GM18505 (cell line): ENCODE measurements around the gene FLACC1.

Source experiments
- ATAC-seq: cut with Tn5 transposase; IDR thresholded peaks from one replicate; pipeline ENCODE4 v1.9.1; 2021; ENCODE audit not compliant: unreplicated experiment
- POLR2A ChIP-seq: IDR thresholded peaks from 4 replicates; pipeline ENCODE4 v1.6.1; 2011; ENCODE audit warnings: borderline replicate concordance; ENCODE audit not compliant: insufficient read depth, insufficient read length; ENCODE audit errors: extremely low read depth

The FLACC1 gene

GRCh38 chr2:201263779-201264178, 93.4 kb downstream of the FLACC1 start:
- ATAC-seq = no peak
- no peak for TF ChIP-seq POLR2A

- TF ChIP-seq POLR2A = no peak
- ATAC-seq = no peak
Measured at GRCh38 chr2:201262718-201263117, 94.4 kb downstream of the FLACC1 start.

DNA sequence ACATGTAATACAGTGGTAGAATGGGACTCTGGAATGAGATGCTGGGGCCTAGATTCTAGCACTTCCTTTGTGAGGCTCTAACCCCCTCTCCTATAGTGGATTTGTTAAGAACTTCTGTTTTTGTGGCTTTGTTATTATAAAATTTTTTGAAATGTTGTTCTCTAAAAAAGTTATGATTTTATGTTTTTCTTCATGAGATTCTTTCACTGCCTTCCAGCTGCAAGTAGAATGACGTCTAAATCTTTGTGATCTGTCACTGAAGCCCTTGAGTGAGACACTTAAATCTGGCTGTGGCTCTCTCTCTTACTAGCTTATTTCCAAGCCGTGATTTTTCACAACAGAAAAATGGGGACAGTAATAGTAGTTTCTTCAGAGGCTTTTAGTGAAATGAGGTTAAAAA, 95.2 kb downstream of the FLACC1 start:
- ATAC-seq = no peak
- no peak for TF ChIP-seq POLR2A

GRCh38 chr2:201261471-201261870, 95.7 kb downstream of the FLACC1 start:
- no peak for TF ChIP-seq POLR2A
- no peak for ATAC-seq

- ATAC-seq = no peak
Measured at GRCh38 chr2:201260302-201260800, 96.8 kb downstream of the FLACC1 start, which contains the start of gene CASP8. CASP8 (plus strand) TSS chr2:201260536; CDS start chr2:201266487, 5,951 bp downstream.

GRCh38 chr2:201258666-201259615, 98.2 kb downstream of the FLACC1 start:
- TF ChIP-seq POLR2A = no peak
- peak; percentile 13 for ATAC-seq

More at GRCh38 chr2:201260302-201260800, 96.8 kb downstream of the FLACC1 start, which contains the start of gene CASP8:
- peak; percentile 53 for TF ChIP-seq POLR2A

GRCh38 chr2:201257956-201258665, 99.0 kb downstream of the FLACC1 start:
- peak; percentile 71 for ATAC-seq
- peak; percentile 54 for TF ChIP-seq POLR2A

DNA sequence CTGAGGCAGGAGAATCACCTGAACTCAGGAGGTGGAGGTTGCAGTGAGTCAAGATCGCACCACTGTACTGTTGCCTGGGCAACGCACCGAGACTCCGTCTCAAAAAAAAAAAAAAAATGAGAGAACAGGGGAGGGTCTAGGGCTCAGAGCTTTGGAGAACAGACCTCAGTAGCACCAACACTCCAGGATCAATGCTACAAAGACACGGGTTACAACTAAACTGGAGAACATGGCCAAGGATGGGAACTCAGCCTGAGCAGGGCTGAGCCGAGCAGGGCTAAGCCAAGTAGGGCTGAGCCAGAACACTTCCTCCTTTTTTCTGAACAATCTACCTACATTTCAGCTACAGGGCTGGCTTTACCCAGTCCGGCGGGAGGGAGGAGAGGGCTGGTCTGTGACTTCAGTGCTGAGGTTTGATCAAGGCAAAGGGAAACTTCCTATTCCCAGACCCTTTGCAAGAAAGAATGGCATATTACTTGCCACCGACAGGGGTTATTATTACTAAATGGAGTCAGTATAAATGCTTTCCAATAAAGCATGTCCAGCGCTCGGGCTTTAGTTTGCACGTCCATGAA, 99.7 kb downstream of the FLACC1 start:
- peak; percentile 22 for TF ChIP-seq POLR2A
- ATAC-seq = peak; percentile 50

DNA sequence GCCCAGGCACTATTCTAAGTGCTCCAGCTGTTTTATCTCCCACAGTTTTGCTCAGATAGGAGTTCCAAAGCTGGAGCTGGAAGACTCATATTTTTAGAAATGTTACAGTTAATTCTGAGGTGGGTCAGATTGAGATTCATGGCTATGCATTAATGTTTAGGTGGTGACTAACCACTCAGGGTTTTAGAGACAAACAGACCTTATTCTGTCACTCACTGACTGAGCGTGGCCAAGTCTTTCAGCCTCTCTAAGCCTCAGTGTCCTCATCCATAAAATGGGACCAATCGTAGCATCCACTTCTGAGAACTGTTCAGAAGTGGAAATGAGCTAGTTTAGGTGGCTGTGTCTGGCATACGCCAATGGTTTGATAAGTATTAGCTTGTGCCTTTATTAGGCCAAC, 101.1 kb downstream of the FLACC1 start:
- ATAC-seq = no peak
- no peak for TF ChIP-seq POLR2A

DNA sequence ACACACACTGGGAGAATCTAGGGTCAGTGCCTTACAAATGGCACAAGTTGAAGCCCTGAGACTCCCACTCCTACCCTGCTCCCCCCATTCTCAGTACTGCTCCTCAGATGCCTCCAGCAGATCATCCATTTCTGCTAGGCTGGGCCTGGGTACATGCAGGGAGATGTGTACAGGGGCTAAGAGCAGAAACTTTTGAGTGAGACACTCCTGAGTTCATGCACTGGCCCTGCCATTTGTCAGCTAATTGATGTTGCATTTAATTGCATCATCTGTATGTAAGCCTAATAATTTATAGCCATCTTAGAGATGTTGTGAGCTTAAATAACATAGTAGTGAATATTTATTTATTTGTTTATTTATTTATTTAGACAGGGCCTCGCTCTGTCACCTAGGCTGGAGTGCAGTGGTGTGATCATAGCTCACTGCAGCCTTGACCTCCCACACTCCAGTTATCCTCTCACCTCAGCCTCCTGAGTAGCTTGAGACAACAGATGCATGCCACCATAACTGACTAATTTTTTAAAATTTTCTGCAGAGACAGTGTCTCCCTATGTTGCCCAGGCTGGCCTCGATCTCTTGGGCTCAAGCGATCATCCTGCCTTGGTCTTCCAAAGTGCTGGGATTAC, 101.6 kb downstream of the FLACC1 start:
- no peak for ATAC-seq
- no peak for TF ChIP-seq POLR2A

- TF ChIP-seq POLR2A = no peak
- ATAC-seq = no peak
Measured at GRCh38 chr2:201254081-201254730, 102.9 kb downstream of the FLACC1 start.

DNA sequence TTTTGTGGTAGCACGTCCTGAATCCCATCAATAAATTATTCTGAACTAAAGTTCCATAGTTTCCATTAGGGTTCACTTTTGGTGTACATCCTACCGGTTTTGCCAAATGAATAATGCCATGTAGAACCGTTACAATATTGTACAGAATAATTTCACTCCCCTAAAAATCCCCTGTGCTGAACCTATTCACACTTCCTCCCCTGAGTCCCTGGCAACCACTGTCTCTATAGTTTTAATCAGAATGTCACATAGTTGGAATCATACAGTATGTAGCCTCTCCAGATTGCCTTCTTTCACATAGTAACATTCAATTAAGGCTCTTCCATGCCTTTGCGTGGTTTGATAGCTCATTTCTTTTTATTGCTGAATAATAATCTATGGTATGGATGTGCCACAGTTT, 106.4 kb downstream of the FLACC1 start:
- no peak for TF ChIP-seq POLR2A
- ATAC-seq = no peak
